K562 (cell line): Measurements from ENCODE around the gene SLX9. TPM values are rescaled to one million over a fixed set of nuclear protein-coding genes. Genes with fewer than 3 reads are reported as not detected.
A peak's percentile ranks its signal among the peaks of the same experiment; 100 is the strongest.

Experiments
- CHAMP1 ChIP-seq: fragments of 450-650 bp; IDR thresholded peaks from 2 replicates; pipeline ENCODE4 v1.6.1; 2016; ENCODE audit warnings: mild to moderate bottlenecking
- COPS2 ChIP-seq: fragments of 450-650 bp; conservative IDR thresholded peaks from 2 replicates; pipeline ENCODE4 v1.6.1; 2016; ENCODE audit warnings: mild to moderate bottlenecking, moderate library complexity
- CTBP1 ChIP-seq: fragments of 450-650 bp; IDR thresholded peaks from 2 replicates; pipeline ENCODE4 v1.6.1; 2016; ENCODE audit warnings: borderline replicate concordance
- E2F6 ChIP-seq, 2 experiments: IDR thresholded peaks; 2 replicates each; pipeline ENCODE4 v1.6.1; 2011; ENCODE audit warnings: borderline replicate concordance in 1 of 2, control low read depth in 1 of 2, low read depth in 1 of 2, low read length in 1 of 2, mild to moderate bottlenecking in 1 of 2, mixed read lengths in 1 of 2, moderate library complexity in 1 of 2; ENCODE audit not compliant: insufficient read depth in 1 of 2, insufficient read length in 1 of 2, poor library complexity in 1 of 2, severe bottlenecking in 1 of 2; ENCODE audit errors: extremely low read depth in 1 of 2
- E2F8 ChIP-seq: fragments of 450-650 bp; IDR thresholded peaks from 2 replicates; pipeline ENCODE4 v1.7.1; 2018; ENCODE audit warnings: mild to moderate bottlenecking, low read depth; ENCODE audit not compliant: partially characterized antibody
- EWSR1 ChIP-seq: fragments of 450-650 bp; IDR thresholded peaks from 2 replicates; pipeline ENCODE4 v1.6.1; 2018; ENCODE audit warnings: borderline replicate concordance, mild to moderate bottlenecking, low read depth, moderate library complexity; ENCODE audit not compliant: partially characterized antibody
- FIP1L1 ChIP-seq: fragments of 200-400 bp; formaldehyde crosslinking; IDR thresholded peaks from 2 replicates; pipeline ENCODE4 v1.6.1; 2018; ENCODE audit warnings: mild to moderate bottlenecking, low read depth, low read length; ENCODE audit not compliant: poor library complexity, severe bottlenecking
- IRF1 ChIP-seq: sonication (generic); formaldehyde crosslinking; IDR thresholded peaks from 2 replicates; pipeline ENCODE4 v1.8.0; 2022; ENCODE audit warnings: missing genetic modification reagents, mild to moderate bottlenecking, borderline replicate concordance
- SNIP1 ChIP-seq: fragments of 450-650 bp; IDR thresholded peaks from 2 replicates; pipeline ENCODE4 v1.7.1; 2017; ENCODE audit warnings: low read depth, mild to moderate bottlenecking
- SNRNP70 ChIP-seq: fragments of 200-400 bp; formaldehyde crosslinking; optimal IDR thresholded peaks from 2 replicates; pipeline ENCODE3; 2017; ENCODE audit warnings: low read depth, low read length
- XRCC3 ChIP-seq: fragments of 450-650 bp; IDR thresholded peaks from 2 replicates; pipeline ENCODE4 v1.6.1; 2017; ENCODE audit warnings: mild to moderate bottlenecking, moderate library complexity
- ZFX ChIP-seq: sonication (generic); formaldehyde crosslinking; IDR thresholded peaks from 2 replicates; pipeline ENCODE4 v1.8.0; 2022; ENCODE audit warnings: mild to moderate bottlenecking, missing genetic modification reagents, moderate library complexity
- ZNF280A ChIP-seq: fragments of 450-650 bp; IDR thresholded peaks from 2 replicates; pipeline ENCODE4 v1.6.1; 2018; ENCODE audit warnings: mild to moderate bottlenecking, low read depth; ENCODE audit not compliant: partially characterized antibody
- ZNF347 ChIP-seq: fragments of 450-650 bp; formaldehyde crosslinking; IDR thresholded peaks from 2 replicates; pipeline ENCODE4 v1.4.0; 2020; ENCODE audit warnings: low read depth, mild to moderate bottlenecking, moderate library complexity
- ZNF436 ChIP-seq: fragments of 250-450, 450-650 bp; sonication (Bioruptor Pico); formaldehyde crosslinking; IDR thresholded peaks from 2 replicates; pipeline ENCODE4 v1.7.0; 2020; ENCODE audit warnings: mild to moderate bottlenecking
- ZNF699 ChIP-seq: fragments of 250-450 bp; sonication (Bioruptor Pico); IDR thresholded peaks from 2 replicates; pipeline ENCODE4 v1.8.0; 2021; ENCODE audit warnings: mild to moderate bottlenecking, moderate library complexity; ENCODE audit not compliant: insufficient replicate concordance
- polyA plus RNA-seq, 8 experiments: library from polyadenylated mRNA; depleted of rRNA in 4 of 8; stranded (reverse) in 5 of 8; unstranded in 3 of 8; fragments of >200 nt; fragmentation: Nextera tagmentation in 2 of 8; fragmentation: Illumina TruSeq in 1 of 8; extraction: Ambion mirVana in 2 of 8; extraction: Trizol in 1 of 8; gene quantifications; 2 replicates each; pipeline versions ENCODE4 v1.2.1 to v1.2.3, GENCODE V29; 2011 to 2014; ENCODE audit warnings: inconsistent platforms in 1 of 8, missing spikeins in 1 of 8
- total RNA-seq, 7 experiments: library from RNA; depleted of rRNA in 6 of 7; stranded (reverse); fragments of >200 nt in 6 of 7; fragmentation: Illumina TruSeq in 2 of 7; extraction: Trizol in 2 of 7; gene quantifications; 2 replicates each; pipeline versions ENCODE4 v1.2.1 to v1.2.3, GENCODE V29; 2011 to 2021; ENCODE audit warnings: low replicate concordance in 1 of 7

SLX9 gene
- total and polyA plus RNA-seq, 9 of the 15 experiments (the other 6 are each of a cell fraction or from before 2014, with no cell fraction given), result 1.2 to 75.5 (median 16.5) TPM

GRCh38 chr21:44897326-44898010 lies 42.4 kb upstream of the SLX9 start (continued):
- TF ChIP-seq ZNF280A, result no peak
- no peak for TF ChIP-seq CHAMP1
- TF ChIP-seq XRCC3, result no peak
- TF ChIP-seq E2F8, result no peak
- TF ChIP-seq EWSR1, result no peak
- no peak for TF ChIP-seq ZNF699
- no peak for TF ChIP-seq SNIP1
- no peak for TF ChIP-seq CTBP1
- TF ChIP-seq ZNF347 (CRISPR knock-in tag), result no peak
- no peak for TF ChIP-seq ZNF436 (CRISPR knock-in tag)
- TF ChIP-seq IRF1 (CRISPR knock-in tag), result no peak
- TF ChIP-seq FIP1L1, result no peak
- TF ChIP-seq ZFX, result peak; percentile 43
- no peak for TF ChIP-seq COPS2
- TF ChIP-seq SNRNP70, result no peak
- TF ChIP-seq E2F6 (IDR thresholded peaks at IDR 0.05; ENCODE audit: borderline replicate concordance in 1 of 2, extremely low read depth in 1 of 2, insufficient read depth in 1 of 2, insufficient read length in 1 of 2, low read depth in 1 of 2, low read length in 1 of 2, poor library complexity in 1 of 2, severe bottlenecking in 1 of 2), result peak in 1 of 2 experiments; percentile 58
